Heart left ventricle (tissue), 16 donors: ENCODE results near the gene TTC31. TPM values are rescaled to one million over a fixed set of nuclear protein-coding genes. Genes with fewer than 3 reads are reported as not detected.

Source experiments
- ATAC-seq, 4 donors: fragments of 200-7000 bp; cut with Tn5 transposase; one replicate each; pipeline ENCODE4 v1.9.1; 2020 to 2022; ENCODE audit warnings: moderate library complexity in 4 of 4, mild to moderate bottlenecking in 3 of 4, moderate number of reproducible peaks in 1 of 4
- DNase-seq, 5 donors: peaks; one replicate each; pipeline ENCODE4 v3.0.0-alpha.2; 2020
- H3K27ac ChIP-seq, 12 donors: fragments of 200-600 bp; sonication (generic) in 4 of 12; one replicate each; pipeline versions ENCODE4 v1.5.0 to v1.8.0; 2016 to 2022; ENCODE audit warnings: mild to moderate bottlenecking in 2 of 12
- H3K27me3 ChIP-seq, 9 donors: fragments of 200-600 bp; sonication (generic) in 2 of 9; one replicate each; pipeline versions ENCODE4 v1.5.1 to v1.8.0; 2016 to 2022; ENCODE audit warnings: mild to moderate bottlenecking in 3 of 9
- H3K36me3 ChIP-seq, 9 donors: fragments of 200-600 bp; sonication (generic) in 2 of 9; one replicate each; pipeline versions ENCODE4 v1.5.0 to v1.8.0; 2018 to 2022; ENCODE audit warnings: mild to moderate bottlenecking in 2 of 9
- H3K4me1 ChIP-seq, 12 donors: fragments of 200-600 bp; sonication (generic) in 4 of 12; one replicate each; pipeline versions ENCODE4 v1.5.0 to v1.8.0; 2016 to 2022; ENCODE audit warnings: mild to moderate bottlenecking in 3 of 12
- H3K4me3 ChIP-seq, 12 donors: fragments of 200-600 bp; sonication (generic) in 4 of 12; one replicate each; pipeline versions ENCODE4 v1.5.0 to v1.8.0; 2017 to 2022; ENCODE audit warnings: mild to moderate bottlenecking in 9 of 12, moderate library complexity in 4 of 12
- H3K9me3 ChIP-seq, 12 donors: fragments of 200-600 bp; sonication (generic) in 4 of 12; one replicate each; pipeline versions ENCODE4 v1.5.0 to v1.8.0; 2016 to 2022; ENCODE audit warnings: mild to moderate bottlenecking in 1 of 12
- POLR2A ChIP-seq, 2 donors: fragments of 450-650 bp; IDR thresholded peaks; one replicate each; pipeline ENCODE4 v1.6.1; 2017; ENCODE audit warnings: antibody characterized with exemption in 2 of 2, mild to moderate bottlenecking in 2 of 2, moderate library complexity in 2 of 2
- whole genome bisulfite sequencing, 4 donors: extraction: QIAGEN DNeasy Blood & Tissue Kit in 2 of 4; methylation state at CpG; one replicate each; pipeline versions ENCODE4 v1.1.5 to v1.1.7; 2013 to 2018; 5-methylcytosine and 5-hydroxymethylcytosine counted together
- intact Hi-C, 10 donors: fragments of 100-400 bp; cut with DNase I; formaldehyde crosslinking; loops; one replicate each; pipeline versions ENCODE4 v1.11.1 to v1.14.2; 2022
- long read RNA-seq, 3 donors: library from polyadenylated mRNA; unstranded; transcript quantifications; one replicate each; pipeline ENCODE4 v2.0.0, GENCODE V29; 2020 to 2021
- polyA plus RNA-seq, 2 donors: library from polyadenylated mRNA; stranded (reverse); fragments of 200-250 nt; gene quantifications; one replicate each; pipeline ENCODE4 v1.2.3, GENCODE V29; 2013
- total RNA-seq, 9 donors: library from RNA; depleted of rRNA in 2 of 9; stranded (reverse); fragments of >200 nt in 2 of 9; fragmentation: NEBNext Ultra II Directional in 3 of 9; extraction: Animal tissue kit (Norgen Biotek cat#: 25700) in 3 of 9; gene quantifications; one replicate each; pipeline versions ENCODE4 v1.1.0 to v1.2.4, GENCODE V29; 2016 to 2023
- TF ChIP-seq, protein P1 (sequence below), 12 donors: fragments of 200-600 bp; sonication (generic) in 4 of 12; IDR thresholded peaks; one replicate each; pipeline versions ENCODE4 v1.5.0 to v1.8.0; 2018 to 2022; ENCODE audit warnings: antibody characterized with exemption in 12 of 12, mild to moderate bottlenecking in 5 of 12
- donor health status: ischemic (EF 13 %, LVEDD 7.1; RV severe dilation, severe dysfunction).
- donor health status: healthy with polysubstance abuse.
- donor health status: DM: no; HTN: yes; CAD: no.
- donor health status: DM: no; HTN: no; CAD: no.
- donor health status: ischemic (EF 25% LVEDD 6.9; RV normal size, moderate dysfunction).
- donor health status: ischemic (EF 25% LVEDD 5.7; RV mildly dilated, moderate dysfunction).
- donor health status: healthy.
- donor health status: DM: yes; HTN: yes; CAD: no.
- donor health status: ischemic (EF 35%, LVEDD 5.7; RV mildly dilated, moderate dysfunction).
- donor health status: nonischemic (EF 11% LVEDD 7.7; RV severe dilation, severe dysfunction).
- donor health status: DM: yes; HTN: yes; CAD: no.
- donor health status: PGD.
- donor health status: ischemic (EF 29% LVEDD 5.4; RV normal size, mild dysfunction).
- donor health status: nonischemic (EF 23%, LVEDD 6.1; RV moderate dilation, normal function).

Gene TTC31
- total RNA-seq (10 to 100 TPM in 4 of 9 donors, 1 to 10 TPM in 5; 7.1 to 14.2 (median 10.0) TPM), polyA plus RNA-seq (10 to 100 TPM in 1 of 2 donors, 1 to 10 TPM in 1; 8.8 to 13.2 TPM)
- long read RNA-seq, donor 1, transcript TTC31-201 (13 exons, 3,235 nt): major isoform, 5 of 10 reads
- long read RNA-seq, donor 1, partial matches to known transcripts: 1 of 10 reads
- long read RNA-seq, donor 1, other reads (novel, unspliced or antisense): 4 of 10 reads
- long read RNA-seq, donor 2, transcript TTC31-201 (13 exons, 3,235 nt): major isoform, 5 of 21 reads
- long read RNA-seq, donor 2, partial matches to known transcripts: 6 of 21 reads
- long read RNA-seq, donor 2, other reads (novel, unspliced or antisense): 10 of 21 reads
- long read RNA-seq, donor 3, partial matches to known transcripts: 1 of 6 reads
- long read RNA-seq, donor 3, other reads (novel, unspliced or antisense): 4 of 6 reads

DNA sequence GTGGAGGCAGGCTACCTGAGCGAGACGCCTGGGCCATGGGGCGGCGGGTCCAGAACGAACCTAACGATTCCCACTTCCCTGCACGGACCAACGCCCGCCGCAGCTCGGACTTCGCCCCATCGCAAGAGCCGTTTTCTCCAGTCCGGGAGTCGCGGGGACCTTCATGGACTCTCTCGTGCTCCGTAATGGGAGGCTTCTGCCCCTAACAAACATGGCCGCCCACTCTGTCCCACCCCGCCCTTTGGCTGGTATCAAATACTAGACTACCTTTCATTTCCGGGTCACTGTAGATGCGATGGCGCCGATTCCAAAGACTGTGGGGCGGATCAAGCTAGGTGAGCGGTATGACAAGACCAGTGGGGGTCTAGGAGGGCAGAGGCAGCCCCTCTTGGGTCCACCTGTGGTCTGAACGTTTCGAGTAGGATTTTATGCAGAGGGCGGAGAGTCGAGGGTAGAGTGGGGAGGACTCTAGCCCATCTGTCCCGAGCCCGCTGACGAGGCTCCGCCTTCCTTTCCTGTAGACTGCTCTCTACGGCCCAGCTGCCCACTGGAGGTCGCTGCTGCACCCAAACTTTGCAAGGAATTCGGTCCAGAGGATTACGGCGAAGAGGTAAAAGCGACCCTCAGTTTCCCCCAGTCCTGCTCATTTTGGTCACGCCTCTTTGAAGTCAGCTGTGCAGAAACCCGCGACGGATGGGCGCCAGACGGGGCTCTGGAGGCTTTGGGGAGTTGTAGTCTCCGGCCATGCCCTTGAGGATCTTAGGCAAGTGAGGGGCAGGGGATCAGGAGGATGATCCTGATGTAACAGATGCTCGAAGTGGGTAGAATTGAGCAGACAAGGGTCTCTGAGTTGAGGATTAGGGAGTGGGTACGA is at the start of gene TTC31, which contains the start of gene CCDC142:
Gene TTC31, plus strand, starts transcription at position 281 of the 874 bp plus-strand sequence. Its CDS starts 15 bp downstream, at position 296.
Gene CCDC142, minus strand, starts transcription at position 198 of the 874 bp plus-strand sequence. Its CDS starts 161 bp downstream, at position 37.
- Histone ChIP-seq H3K27me3 (no peaks in the 10 kb centered on the region), H3K27ac (peak within 1 kb of the TSS; percentile 73 to 97 (median 92)), H3K36me3 (peaks cover 0 to 60% (median 50%) of the 10 kb centered on the region in 9 donors), H3K4me3 (peak within 1 kb of the TSS; percentile 71 to 98 (median 88)), H3K9me3 (no peaks in the 10 kb centered on the region), H3K4me1 (peaks cover 5 to 31% (median 25%) of the 10 kb centered on the region in 12 donors)
- intact Hi-C loops: loop anchor here (1.0 to 5.0 kb wide), 12 partner anchors 24 to 106 kb away; partner anchors contain the start of genes AUP1 (in 3 of the 10), HTRA2 (in 3 of the 10), INO80B (in 3 of the 10) and PCGF1 (in 2 of the 10)
- WGBS, 4 donors: 1% methylated on average over 40 to 50 of the region's 50 CpGs
- TF ChIP-seq, protein P1, sequence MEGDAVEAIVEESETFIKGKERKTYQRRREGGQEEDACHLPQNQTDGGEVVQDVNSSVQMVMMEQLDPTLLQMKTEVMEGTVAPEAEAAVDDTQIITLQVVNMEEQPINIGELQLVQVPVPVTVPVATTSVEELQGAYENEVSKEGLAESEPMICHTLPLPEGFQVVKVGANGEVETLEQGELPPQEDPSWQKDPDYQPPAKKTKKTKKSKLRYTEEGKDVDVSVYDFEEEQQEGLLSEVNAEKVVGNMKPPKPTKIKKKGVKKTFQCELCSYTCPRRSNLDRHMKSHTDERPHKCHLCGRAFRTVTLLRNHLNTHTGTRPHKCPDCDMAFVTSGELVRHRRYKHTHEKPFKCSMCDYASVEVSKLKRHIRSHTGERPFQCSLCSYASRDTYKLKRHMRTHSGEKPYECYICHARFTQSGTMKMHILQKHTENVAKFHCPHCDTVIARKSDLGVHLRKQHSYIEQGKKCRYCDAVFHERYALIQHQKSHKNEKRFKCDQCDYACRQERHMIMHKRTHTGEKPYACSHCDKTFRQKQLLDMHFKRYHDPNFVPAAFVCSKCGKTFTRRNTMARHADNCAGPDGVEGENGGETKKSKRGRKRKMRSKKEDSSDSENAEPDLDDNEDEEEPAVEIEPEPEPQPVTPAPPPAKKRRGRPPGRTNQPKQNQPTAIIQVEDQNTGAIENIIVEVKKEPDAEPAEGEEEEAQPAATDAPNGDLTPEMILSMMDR (IDR thresholded peaks at IDR 0.05): peak; percentile 77 to 97 (median 88)
- peak in 1 of 2 donors; percentile 37 for TF ChIP-seq POLR2A (IDR thresholded peaks at IDR 0.05)
- ATAC-seq (peak; percentile 98 to 99 (median 98)), DNase-seq (peak; percentile 96 to 97 (median 97))

- Histone ChIP-seq H3K4me1 (peaks cover 0 to 50% (median 26%) of the 10 kb centered on the region in 12 donors), H3K27me3 (peaks cover 0 to 20% (median 0%) of the 10 kb centered on the region in 9 donors), H3K27ac (peak overlapping the region in 8 of 12 donors; percentile 9 to 55 (median 23)), H3K36me3 (peaks cover 0 to 23% (median 12%) of the 10 kb centered on the region in 9 donors), H3K9me3 (no peaks in the 10 kb centered on the region), H3K4me3 (peak overlapping the region in 9 of 12 donors; percentile 5 to 46 (median 25))
- TF ChIP-seq, protein P1 (IDR thresholded peaks at IDR 0.05): no peak
- TF ChIP-seq POLR2A (IDR thresholded peaks at IDR 0.05): no peak
- ATAC-seq (no peak), DNase-seq (no peak)
- 68 to 90% (median 72%) methylated on average over 13 to 43 of the region's 43 CpGs for WGBS, 4 donors
- intact Hi-C loops: no loop called here
Measured at GRCh38 chr2:74436111-74436805, 46.6 kb upstream of the TTC31 start.

- Histone ChIP-seq H3K36me3 (peaks cover 0 to 15% (median 4%) of the 10 kb centered on the region in 9 donors), H3K27ac (peak overlapping the region in 8 of 12 donors; percentile 9 to 55 (median 23))
- DNase-seq: no peak
Measured at GRCh38 chr2:74436848-74437695, 45.8 kb upstream of the TTC31 start.

More at GRCh38 chr2:74436848-74437695, 45.8 kb upstream of the TTC31 start:
- peak overlapping the region in 7 of 12 donors; percentile 19 to 46 (median 28) for H3K4me3 ChIP-seq
- no peak for TF ChIP-seq POLR2A (IDR thresholded peaks at IDR 0.05)
- TF ChIP-seq, protein P1 (IDR thresholded peaks at IDR 0.05): no peak
- H3K9me3 ChIP-seq: no peaks in the 10 kb centered on the region
- 67 to 77% (median 69%) methylated on average over 6 of the region's 6 CpGs for WGBS, 4 donors
- H3K4me1 ChIP-seq: peaks cover 0 to 58% (median 34%) of the 10 kb centered on the region in 12 donors
- no peak for ATAC-seq
- intact Hi-C loops: no loop called here
- H3K27me3 ChIP-seq: peaks cover 0 to 28% (median 0%) of the 10 kb centered on the region in 9 donors
